Thyroid gland (tissue), 4 donors: ENCODE results near the gene OSBPL6.

Source experiments
- CTCF ChIP-seq, 6 experiments: fragments of 200-600 bp in 3 of 6; fragments of 450-650 bp in 3 of 6; sonication (generic) in 3 of 6; IDR thresholded peaks; one replicate each; pipeline ENCODE4 v1.5.1; 2016 to 2019; ENCODE audit warnings: antibody characterized with exemption in 6 of 6, mild to moderate bottlenecking in 2 of 6, inconsistent platforms in 1 of 6, moderate library complexity in 1 of 6
- POLR2A ChIP-seq, 2 donors: fragments of 450-650 bp; IDR thresholded peaks; one replicate each; pipeline ENCODE4 v1.6.1; 2017; ENCODE audit warnings: antibody characterized with exemption in 2 of 2, mild to moderate bottlenecking in 2 of 2, moderate library complexity in 1 of 2

- TF ChIP-seq CTCF (IDR thresholded peaks at IDR 0.05) (no peak), POLR2A (IDR thresholded peaks at IDR 0.05) (no peak)
Measured at GRCh38 chr2:178173657-178174056, 20.7 kb upstream of the OSBPL6 start.
